ENCODE measurements around the gene GEMIN4.

DNA sequence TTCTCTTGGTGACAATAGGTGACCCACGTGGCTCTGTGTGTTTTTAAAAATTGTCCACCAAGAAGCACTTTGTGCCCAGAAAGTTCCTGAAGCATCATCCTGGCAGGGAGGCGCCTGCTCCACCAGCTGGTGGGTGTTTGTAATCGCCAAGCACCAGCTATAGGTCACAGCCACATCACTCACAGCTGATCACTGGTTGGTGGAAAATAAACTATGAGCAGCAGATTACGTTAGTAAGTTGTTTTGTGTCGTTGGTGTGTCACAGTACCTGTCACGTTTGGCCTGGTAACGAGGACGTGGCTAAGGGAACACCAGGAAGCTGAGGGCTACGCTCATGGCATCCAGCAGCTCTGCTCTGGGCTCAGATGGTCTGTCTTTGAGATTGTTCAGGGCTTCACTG lies 40.2 kb upstream of the GEMIN4 start:
- no peak for TF ChIP-seq POLR2AphosphoS5 (IDR thresholded peaks at IDR 0.05)
- TF ChIP-seq, protein P1, sequence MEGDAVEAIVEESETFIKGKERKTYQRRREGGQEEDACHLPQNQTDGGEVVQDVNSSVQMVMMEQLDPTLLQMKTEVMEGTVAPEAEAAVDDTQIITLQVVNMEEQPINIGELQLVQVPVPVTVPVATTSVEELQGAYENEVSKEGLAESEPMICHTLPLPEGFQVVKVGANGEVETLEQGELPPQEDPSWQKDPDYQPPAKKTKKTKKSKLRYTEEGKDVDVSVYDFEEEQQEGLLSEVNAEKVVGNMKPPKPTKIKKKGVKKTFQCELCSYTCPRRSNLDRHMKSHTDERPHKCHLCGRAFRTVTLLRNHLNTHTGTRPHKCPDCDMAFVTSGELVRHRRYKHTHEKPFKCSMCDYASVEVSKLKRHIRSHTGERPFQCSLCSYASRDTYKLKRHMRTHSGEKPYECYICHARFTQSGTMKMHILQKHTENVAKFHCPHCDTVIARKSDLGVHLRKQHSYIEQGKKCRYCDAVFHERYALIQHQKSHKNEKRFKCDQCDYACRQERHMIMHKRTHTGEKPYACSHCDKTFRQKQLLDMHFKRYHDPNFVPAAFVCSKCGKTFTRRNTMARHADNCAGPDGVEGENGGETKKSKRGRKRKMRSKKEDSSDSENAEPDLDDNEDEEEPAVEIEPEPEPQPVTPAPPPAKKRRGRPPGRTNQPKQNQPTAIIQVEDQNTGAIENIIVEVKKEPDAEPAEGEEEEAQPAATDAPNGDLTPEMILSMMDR (IDR thresholded peaks at IDR 0.05), result no peak
